ENCODE data around the gene NCOA6.
"Not testable (repeated sequence)": the region's sequence is repeated elsewhere in the genome, so short reads cannot be mapped to it uniquely, and the experiment has no call there.

NCOA6 gene

DNA sequence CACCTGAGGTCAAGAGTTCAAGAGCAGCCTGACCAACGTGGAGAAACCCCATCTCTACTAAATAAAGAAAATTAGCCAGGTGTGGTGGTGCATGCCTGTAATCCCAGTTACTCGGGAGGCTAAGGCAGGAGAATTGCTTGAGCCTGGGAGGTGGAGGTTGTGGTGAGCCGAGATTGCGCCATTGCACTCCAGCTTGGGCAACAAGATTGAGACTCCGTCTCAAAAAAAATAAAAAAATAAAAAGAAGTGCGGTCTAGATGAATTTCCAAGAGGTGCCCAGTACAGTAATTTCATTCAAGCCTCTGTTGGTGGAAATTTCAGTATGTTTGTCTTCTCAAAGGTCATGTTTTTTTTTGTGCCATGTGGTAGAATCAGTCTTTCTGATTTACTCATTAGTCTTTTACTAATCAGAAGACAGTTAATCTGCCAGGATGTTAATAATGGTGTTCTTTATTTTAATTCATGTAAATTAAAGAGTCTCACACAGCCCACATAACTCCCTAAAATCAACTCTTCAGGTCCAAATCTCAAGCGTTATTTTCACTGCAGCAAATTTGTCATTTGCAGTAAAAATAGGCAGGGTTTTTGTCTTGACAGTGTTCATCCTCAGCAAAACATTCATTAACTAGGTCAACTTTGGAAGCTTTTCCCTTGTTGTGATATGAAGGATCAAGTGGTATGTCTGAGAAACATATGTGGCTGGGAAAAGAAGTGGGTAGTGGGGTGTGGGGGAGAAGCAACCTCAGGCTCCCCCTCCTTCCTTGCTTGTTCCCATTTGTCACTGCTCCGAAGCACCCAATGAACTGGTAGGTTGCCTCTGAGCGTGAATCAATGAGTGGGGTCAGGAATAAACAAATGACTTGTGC lies 108.0 kb downstream of the NCOA6 start:
- DNase-seq, result no peak

DNA sequence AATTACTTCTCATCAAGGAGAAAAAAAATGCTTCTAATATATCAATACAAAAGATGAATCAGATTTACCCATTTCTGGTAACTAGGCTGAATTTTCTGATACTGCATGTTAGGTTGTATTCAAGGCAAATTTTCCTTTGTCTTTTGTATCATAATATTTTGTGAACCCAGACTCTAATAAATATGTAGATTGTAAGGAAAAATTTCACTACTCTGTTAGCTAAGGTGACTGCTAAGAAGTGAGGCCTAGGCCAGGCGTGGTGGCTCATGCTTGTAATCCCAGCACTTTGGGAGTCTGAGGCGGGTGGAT lies 108.6 kb downstream of the NCOA6 start:
- DNase-seq, result no peak

DNA sequence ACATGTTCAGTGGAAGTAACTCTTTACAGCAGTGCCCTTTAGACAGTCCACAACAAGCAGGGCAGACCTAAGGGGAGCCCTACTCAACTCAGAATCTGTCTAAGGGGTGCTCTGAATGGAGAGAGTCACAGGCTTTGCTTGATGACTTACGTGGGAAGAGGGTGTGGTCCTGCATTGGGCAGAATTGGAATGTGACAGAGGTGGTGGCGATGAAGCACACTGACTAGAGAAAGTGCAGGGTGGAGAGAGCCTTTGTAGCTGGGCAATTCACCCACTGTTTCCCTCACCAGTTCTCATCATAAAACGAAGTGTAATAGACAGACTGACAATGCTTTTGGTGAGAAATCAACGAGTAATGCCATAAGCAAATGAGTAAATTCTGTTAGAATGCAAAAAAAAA lies 110.1 kb downstream of the NCOA6 start:
- DNase-seq, result no peak

DNA sequence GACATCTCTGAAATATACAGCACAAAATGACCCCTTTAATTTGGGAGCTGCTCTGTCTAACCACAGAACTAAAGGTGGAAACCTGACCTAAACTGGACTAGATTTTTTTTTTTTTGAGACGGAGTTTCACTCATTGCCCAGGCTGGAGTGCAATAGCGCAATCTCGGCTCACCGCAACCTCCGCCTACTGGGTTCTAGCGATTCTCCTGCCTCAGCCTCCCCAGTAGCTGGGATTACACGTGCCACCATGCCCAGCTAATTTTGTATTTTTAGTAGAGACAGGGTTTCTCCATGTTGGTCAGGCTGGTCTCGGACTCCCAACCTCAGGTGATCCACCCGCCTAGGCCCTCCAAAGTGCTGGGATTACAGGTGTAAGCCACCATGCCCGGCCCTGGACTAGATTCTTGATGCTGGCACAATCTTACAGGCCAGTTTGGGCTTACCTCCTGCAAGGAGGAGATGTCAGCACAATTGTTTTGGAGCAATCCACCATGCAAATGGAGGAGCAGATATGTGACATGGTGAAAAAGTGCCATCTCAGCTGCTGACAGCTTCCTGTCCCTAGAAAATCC lies 111.4 kb downstream of the NCOA6 start:
- not testable (repeated sequence) for DNase-seq

DNA sequence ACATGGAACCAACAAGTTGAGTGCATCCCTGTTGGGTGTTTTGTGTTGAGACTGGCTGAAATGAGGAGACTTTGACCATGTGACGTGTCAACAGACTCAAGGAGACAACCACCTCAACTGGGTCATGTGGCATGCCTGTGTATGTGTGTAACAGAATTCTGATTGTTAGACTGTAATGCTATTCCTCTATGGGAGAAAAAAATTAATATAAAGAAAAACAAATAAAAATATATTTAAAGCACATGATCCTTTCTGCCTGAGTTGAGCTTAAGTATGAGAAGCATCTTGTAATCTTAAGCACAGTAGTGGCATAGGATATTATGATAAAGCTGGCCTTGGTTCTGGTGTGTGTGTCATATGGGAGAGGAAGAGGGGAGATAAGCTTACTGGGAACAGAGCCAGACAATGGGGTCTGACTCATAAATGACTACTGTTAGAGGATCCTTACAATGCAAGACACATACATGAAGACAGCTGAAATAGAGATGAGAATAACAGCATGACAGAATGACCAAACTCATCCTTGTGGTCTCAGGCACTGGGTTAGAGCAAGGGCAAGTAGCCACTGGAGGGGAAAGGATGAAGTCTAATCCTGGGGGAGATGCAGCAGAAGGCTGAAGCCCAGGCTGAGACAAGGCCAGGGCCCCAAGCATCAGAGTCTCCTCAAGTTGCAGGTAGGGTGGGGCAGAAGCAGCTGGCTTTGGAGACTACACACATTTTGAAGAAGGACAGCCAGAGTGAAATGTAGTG lies 112.1 kb downstream of the NCOA6 start:
- DNase-seq, result peak; percentile 98

DNA sequence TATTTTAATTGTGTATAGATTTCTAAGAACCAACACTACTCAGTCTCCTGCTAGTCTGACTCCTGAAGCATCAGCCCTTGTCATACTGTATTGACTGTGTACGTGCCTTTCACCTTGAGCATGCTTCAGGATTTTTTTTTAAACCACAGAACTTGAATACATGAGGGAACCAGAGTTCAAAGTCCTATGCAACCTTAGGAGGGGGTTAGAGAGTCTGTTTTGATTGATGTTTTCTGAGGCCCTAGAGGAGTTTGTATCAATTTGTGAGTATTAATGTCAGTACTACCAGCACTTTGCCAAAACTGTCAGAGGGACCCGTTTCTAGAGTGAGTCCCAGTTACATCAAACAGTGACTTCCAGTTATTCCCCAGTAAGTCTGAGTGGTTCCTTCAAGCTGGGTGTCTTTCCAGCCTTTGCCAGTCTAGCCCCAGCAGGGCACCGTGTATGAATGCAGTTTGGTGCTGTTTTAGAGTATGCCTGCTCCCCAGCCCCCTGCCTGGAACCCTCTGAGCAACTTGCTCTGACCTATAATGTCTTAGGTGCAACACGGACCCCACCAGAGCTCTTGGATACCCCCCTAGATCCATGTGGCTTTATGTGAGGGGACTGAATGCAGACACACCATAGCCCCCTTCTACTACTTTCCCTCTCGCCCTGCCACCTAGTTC lies 112.8 kb downstream of the NCOA6 start:
- no peak for DNase-seq

DNA sequence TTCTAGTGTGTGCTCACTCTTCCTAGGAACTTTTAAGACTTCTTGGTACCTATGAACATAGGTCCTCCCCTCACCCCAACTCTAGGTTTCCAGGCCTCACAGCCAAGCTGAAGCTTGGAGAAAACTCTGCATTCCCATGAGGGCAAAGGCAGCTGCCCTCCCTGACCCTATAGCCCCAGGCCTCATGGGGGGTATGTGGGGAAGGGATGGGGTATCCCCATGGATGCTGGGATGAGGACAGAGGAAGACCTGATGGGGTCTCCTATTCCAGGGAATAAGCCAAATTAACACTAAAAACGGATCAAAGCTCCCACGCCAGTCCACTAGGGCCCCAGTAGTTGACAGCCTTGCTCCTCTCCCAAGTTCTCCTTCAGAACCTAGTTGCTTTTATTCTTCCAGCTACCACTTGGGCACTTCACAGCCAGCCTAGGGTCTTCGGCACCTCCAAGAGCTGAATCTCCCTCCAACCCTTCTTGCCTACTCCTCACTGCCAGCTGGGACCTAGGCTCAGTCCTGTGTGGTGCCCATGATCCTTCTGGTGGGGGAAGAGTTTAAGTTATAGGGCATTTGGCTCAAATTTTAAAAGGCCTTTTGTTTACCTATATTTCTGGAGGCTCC lies 113.5 kb downstream of the NCOA6 start:
- no peak for DNase-seq

DNA sequence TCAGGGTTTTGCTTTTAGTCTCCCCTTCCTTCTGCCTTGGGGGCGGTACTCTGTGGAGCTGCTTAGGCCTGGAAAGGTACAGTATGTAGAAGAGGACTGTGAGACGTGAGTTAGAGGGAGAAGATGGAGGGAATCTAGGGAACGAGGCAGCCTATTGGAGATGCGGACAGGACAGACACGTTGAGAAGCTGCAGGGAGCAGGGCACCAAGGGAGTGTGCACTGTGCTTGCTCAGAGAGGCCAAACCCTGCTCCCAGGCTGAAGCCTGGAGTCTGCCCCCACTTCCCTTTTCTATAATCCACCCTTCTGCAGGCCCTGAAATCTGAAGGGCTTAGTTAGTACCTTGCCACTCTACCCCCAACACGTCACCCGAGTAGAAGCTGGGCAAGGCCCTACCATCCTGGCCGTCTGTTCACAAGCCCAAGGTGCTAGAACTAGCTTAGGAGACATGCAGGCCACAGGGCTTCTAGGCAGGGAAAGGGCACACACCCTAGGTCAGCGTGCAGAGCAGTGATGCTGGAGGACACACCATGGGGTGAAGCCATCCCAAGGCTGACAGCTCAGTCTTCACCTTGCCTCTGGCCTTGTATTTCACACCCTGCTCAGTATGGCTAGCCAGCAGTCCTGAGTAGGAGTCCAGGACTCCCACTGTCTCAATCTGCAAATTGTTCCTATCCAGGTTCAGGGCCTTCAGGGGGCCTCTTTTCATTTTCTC lies 114.4 kb downstream of the NCOA6 start:
- DNase-seq, result no peak

DNA sequence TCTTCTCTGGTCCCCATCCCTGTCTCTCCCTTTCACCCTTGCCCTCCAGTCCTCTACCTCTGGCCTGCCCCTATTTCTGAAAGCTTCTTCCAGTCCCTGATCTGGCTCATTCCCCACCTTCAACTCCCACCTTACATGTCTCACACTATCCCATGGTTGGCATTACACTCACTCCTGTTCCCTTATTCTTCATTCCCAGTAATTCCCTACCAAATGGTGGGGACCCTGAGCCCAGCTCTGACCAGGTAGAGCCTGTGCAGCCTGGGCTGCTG lies 114.9 kb downstream of the NCOA6 start:
- no peak for DNase-seq

DNA sequence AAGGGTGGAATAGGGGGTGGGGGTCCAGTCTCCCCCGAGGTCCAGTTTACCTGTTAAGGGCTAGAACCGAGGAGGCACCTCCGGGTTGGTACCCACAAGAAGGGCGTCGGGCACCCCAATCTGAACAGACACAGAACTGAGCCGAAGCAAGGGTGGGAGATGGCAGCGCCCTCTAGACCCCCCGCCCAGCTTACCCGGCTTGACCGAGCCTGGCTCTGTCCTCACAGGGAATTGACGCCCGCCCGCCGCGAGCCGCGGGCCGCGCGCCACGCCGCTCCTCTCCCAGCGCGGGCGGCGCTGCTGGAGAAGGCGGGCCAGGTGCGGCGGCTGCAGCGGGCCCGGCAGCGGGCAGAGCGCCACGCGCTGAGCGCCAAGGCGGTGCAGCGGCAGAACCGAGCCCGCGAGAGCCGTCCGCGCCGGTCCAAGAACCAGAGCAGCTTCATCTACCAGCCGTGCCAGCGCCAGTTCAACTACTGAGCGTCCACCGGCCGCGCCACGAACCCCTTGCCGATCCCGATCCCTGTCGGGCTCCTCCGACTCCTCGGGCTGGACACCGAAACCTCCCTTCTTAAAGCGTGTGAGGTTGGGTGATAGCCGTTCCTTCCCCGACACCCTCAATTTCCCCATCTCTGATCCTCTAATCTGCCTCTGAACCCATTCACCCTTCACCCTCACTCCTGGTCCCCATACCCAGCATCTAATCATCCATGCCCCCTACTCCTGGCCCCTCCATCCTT lies 115.5 kb downstream of the NCOA6 start:
- peak; percentile 61 for DNase-seq

DNA sequence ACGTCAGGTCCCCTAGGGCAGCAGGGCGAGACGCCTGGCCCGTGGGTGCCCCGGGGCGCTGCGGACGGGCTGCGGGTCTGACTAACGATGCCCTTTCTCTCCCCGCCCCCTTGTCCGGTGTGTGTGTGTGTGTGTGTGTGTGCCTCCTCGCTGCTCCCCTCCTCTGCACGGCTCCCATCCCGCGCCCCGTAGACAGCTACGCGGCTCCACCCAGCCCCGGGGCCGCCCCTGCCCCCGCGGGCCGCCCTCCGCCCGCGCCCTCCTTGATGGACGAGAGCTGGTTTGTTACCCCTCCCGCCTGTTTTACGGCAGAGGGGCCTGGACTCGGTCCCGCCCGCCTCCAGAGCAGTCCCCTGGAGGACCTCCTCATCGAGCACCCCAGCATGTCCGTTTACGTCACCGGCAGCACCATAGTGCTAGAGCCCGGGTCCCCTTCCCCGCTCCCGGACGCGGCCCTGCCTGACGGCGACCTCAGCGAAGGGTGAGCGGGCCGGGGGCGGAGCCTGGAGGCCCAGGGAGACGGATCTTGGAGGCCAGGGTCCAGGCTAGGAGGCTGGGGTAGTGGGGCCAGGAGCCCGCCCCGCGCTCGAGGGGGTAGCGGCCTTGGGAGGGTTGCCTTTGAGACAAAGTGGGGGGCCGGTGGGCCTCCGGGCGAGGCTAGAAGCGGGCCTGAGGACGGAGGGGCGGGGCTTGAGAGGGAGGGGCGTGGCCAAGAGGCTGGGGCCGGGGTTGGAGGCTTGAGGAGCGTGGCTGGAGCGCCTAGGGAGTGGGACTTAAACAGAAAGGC lies 116.2 kb downstream of the NCOA6 start:
- peak; percentile 63 for DNase-seq

DNA sequence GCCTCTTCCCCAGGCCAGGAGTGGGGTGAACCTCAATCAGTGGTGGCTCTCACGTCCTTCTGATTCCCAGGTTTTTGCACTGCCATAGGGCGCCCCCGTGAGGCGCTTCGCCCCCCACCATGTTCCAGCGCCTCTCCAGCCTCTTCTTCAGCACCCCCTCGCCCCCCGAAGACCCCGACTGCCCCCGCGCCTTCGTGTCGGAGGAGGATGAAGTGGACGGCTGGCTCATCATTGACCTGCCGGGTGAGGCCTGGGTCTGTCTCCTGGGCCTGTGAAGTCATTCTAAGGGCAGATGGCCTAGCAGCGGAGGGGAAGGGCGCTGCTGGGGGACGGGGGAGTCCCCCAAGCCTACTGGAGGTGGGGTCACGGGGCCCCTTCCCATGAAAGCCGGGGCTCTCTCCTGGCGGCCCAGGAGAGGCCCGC lies 116.8 kb downstream of the NCOA6 start:
- peak; percentile 16 for DNase-seq

DNA sequence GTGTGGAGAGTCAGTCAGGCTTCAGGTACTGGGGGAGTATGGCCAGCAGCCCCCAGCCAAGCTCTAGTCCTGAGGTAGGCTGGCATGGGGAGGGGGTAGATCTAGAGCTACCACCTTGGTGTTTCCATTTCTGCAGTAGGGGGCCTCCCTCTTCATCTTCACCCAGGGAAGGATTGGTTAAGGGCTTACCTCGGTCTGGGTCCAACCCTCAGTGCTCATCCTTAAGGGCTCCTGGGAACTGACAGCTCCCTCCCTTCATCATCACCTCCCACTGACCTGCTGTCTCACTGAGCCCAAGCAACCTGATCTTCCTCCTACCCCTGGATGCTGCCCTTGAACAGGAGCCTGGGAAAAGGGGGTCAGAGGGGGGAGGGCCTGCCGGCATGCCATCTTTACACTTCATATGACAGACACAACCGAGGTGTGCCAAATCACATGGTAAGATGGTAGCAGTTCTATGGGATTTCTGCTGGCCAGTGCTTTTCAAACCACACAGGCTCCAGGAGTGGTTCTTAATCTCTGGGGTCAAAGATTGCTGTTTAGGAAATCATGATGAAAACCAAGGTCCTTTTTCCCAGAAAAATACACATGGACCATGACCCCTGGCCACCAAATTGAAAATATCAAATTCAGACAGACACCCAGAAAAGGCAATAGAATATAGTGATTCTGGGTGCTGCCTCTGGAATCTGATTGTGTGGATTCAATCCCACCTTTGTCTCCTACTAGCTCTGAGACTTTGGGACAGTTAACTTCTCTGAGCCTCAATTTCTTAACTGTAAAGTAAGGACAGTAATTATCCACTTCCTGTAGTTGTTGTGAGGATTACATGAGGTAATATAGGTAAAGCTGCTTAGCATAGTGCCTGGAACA lies 118.3 kb downstream of the NCOA6 start:
- no peak for DNase-seq

DNA sequence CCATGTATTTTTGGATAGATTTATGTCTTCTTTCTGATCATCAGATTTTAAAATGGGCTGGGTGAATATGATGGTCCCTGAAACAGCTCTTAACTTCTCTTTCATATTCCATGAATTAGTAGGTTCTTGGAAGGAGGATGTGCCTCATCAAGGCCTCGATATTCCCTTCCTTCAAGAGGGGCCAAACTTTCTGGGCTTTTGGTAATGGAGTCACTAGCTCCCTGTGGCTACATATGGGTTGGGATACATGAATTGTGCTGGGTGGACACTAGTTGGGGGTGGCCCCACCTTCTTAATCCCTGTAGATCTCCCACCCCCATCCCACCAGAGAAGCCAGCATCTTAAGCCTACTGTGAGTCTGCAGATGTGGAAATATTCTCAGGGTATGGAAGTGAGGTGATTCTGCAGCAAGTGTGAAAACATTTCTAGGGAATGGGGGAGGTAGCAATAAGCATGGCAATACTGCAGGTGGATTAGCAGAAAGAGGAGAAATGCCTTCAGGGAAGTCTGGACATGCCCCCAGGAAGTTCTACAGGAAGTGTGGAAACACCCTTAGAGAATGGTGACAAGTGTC lies 119.1 kb downstream of the NCOA6 start:
- DNase-seq, result no peak

DNA sequence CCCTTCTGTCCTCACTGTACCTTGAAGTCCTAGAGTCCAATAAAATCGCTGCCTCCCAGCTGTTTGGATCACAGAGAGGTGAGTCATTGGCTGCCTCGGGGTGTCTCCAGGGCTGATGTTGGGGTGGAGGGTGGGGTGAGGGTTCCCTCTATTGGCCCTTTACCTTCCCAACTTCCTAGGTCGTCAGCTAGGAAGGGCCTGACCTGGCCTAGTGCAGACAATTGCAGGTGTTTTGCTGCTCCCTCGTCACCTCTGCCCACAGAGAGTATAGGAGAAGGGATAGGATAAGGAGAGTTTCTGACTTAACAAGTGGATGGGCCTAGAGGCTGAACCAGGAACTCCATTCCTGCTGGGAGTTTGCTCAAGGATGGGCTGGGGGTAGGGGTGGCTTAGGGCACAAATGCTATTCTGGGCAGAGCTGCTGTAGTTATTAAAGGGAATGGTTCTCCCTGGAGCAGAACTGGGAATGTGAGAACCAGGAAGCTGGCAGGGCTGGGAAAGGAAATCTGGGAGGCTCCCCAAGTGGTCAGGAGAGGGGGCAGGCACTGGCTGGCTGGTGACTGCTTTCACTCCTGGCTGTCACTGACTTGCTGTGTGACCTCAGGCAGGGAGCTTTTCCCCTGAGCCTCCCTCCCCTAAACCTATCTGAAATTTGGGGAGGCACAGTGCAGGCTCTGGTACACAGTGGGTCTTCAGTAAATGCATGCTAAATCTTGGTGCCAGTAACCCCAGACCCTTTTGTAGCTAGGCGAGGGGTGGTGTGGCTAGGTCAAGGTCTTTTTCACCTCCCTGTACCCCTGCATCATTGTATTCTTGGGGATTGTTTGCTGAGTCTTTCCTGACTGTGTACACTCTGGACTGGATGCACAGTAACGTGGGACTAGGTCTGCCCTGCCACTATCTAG lies 119.8 kb downstream of the NCOA6 start:
- no peak for DNase-seq

DNA sequence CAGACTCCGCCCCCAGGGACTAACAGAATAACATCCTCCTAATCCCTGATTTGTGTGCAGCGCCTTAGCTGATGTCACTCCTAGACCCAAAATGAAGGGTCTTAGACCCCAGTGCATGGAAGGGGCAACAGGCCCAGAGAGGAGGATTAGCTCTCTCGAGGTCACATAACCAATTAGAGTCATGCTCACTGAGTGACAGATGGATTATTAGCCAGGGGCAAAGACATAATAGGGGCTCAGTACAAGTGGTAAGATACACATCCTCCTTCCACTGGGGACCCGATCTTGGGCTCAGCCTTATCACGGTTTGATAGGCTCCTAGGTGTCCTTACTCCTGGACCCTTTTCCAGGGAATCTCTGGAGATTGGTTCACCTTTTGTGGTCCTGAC lies 120.4 kb downstream of the NCOA6 start:
- DNase-seq, result no peak

DNA sequence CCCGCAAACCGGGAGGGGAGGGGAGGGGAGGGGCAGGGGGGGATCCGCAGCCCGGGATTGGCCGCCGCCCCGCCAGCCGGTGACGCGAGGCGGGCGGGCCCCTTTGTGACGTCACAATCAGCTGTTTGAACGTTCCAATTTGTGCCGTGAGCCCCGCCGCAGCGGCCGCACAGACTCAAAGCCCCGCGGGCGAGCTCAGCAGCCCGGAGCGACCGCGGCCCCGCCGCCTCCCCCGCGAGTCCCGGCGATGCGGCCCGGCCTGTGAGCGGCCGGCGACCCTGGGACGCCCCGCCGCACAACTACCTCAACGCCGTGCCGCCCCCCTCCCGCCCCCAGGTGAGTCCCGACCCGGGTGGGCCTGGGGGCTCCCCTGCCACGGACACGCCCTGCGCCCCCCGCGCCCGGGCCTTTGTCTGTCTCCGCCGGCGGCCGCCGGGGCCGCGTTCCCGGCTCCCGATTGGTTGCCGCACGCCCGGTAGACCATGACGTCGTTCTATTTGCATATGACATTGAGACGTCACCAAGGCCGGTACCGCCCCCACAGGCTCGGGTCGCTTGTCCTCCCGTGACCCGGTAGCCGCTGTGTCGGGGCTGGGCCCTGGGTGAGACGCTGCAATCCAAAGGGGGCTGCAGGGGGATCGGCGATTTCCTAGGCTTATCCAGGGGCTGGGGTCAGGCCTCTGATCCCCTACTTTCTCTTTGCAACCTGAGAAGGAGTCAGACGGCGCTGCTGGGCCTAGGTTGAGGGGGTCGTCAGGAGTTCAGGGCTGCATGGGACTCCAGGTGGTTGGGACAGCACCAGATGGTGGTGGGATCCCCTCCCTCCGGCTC lies 121.1 kb downstream of the NCOA6 start, which contains the start of gene TP53INP2:
Gene TP53INP2 (plus strand): TSS at position 168 of the 831 bp plus-strand sequence. CDS start 4,396 bp downstream, outside the sequence.
- DNase-seq, result peak; percentile 87

Measured in fibroblast of upper back skin (primary cell).